Stimulated activated CD4-positive, alpha-beta T cell treated with anti-CD3 and anti-CD28 coated beads, Interleukin-15, amount 100 ng/mL, for 48 hours (primary cell): ENCODE results near the gene CCL8.

Source experiments
- DNase-seq, 2 donors: peaks; one replicate each; pipeline ENCODE4 v3.0.0-alpha.2; 2020; ENCODE audit warnings: low read depth in 2 of 2

CCL8 gene

DNA sequence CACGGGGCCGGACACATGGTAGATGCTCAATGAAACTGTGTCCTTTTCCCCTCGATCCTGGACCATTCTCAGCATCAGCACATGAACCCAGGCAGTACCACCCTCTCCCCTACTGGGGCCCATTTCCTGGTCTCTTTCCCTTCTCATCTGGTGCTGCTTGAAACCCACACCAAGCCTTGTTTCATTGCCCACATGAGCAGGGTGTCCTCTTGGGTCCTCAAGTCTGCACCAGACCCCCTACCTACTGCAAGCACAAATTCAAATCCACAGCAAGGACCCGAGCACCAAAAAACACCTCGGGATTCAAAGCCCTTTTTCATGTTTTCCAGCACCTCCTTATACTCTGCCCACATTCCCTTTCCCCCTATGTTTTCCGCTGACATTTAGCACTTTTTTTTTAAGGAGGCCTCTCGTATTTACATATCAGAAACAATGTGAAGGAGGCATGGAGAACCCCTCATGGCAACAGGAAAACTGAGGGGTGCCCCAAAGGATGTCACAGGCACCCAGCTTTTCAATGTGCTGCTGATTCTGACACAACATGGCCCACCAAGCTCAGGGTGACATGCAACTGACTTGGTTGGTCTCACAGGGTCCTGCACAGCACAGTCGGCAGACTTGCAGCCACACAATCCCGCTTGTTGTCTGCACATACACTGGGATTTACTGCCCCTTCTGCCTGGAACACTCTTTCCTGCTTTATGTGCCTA, 48.4 kb downstream of the CCL8 start:
- no peak for DNase-seq

- no peak for DNase-seq
Measured at GRCh38 chr17:34368196-34368945, 49.1 kb downstream of the CCL8 start.

DNA sequence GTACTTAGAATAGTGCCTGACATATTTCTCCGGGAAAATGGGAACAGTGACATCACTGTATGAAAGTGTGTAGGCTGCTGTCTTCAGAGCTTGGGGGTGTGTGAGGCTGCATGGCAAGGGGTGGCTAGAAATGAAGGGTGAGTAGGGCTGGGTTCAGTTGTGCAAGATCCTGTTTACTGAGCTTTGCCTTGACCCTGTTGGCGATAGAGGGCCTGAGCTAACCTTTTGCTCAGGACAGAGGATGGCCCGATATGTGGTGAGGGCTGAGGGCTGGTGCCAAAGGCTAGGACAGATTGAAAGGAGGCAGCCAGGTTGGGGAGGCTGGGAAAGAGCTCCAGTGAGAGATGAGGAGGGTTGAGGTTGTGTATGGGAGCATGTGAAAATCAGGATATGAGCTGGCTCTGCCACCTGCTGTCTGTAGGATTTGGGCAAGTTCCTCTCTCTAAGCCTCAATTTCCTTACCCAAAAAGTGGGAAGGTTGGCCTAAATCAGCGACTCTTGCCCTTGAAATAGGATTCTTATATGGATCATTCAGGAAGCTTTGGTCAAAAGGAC, 49.8 kb downstream of the CCL8 start:
- DNase-seq = no peak

GRCh38 chr17:34369571-34369970, 50.3 kb downstream of the CCL8 start:
- DNase-seq = no peak

- no peak for DNase-seq
Measured at GRCh38 chr17:34370376-34370996, 51.3 kb downstream of the CCL8 start.

- no peak for DNase-seq
Measured at GRCh38 chr17:34370997-34371395, 51.8 kb downstream of the CCL8 start.
